ENCODE measurements around the gene CDKN2C.

Gene CDKN2C

DNA sequence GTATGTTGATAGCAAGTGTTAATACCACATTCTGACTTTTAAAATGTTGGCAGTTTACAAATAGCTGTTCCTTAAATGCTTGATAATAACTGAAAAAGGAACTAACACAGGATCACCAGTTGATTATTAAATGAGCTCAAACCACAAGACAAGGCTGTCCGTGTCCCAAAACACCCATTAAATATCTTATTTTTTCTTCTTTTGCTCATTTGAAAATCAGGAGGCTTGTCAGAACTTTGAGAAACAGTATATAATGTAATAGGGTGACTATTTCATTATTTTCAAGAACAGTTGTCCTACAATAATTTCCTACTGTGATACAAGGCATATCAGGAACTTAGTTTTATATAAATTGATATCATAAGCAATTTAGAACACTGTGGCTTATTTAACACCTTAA is 2.7 kb downstream of the CDKN2C start:
- TF ChIP-seq CTCF (IDR thresholded peaks at IDR 0.05), result no peak
- TF ChIP-seq ZFX (IDR thresholded peaks at IDR 0.05; ENCODE audit: borderline replicate concordance), result no peak
- H3K27ac ChIP-seq, result no peak overlapping the region

DNA sequence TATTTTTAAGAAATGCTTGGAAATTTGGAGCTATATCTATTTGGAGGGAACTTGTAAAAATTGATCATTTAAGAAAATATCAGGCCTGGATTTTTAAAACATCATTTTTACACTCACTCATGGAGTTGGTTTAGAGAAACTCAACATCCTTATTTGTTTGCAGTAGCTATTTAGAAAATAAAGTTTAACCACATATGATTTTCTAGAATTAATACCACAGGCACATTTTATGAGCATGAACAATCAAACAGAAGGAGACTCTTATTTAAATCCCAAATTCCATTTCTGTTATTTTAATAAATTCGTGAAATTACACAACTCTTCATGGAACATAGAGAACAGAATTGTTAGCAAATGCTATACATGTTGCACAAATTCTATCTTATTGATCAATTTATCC is 3.2 kb downstream of the CDKN2C start:
- no peak for TF ChIP-seq ZFX (IDR thresholded peaks at IDR 0.05; ENCODE audit: borderline replicate concordance)
- TF ChIP-seq CTCF (IDR thresholded peaks at IDR 0.05), result no peak
- no peak overlapping the region for H3K27ac ChIP-seq

DNA sequence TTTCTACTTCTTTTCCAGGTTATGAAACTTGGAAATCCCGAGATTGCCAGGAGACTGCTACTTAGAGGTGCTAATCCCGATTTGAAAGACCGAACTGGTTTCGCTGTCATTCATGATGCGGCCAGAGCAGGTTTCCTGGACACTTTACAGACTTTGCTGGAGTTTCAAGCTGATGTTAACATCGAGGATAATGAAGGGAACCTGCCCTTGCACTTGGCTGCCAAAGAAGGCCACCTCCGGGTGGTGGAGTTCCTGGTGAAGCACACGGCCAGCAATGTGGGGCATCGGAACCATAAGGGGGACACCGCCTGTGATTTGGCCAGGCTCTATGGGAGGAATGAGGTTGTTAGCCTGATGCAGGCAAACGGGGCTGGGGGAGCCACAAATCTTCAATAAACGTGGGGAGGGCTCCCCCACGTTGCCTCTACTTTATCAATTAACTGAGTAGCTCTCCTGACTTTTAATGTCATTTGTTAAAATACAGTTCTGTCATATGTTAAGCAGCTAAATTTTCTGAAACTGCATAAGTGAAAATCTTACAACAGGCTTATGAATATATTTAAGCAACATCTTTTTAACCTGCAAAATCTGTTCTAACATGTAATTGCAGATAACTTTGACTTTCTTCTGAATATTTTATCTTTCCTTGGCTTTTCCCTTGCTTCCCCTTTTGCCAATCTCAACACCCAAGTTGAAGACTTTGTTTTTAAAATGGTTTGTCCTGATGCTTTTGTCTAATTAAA is 4.0 kb downstream of the CDKN2C start:
- no peak for TF ChIP-seq ZFX (IDR thresholded peaks at IDR 0.05; ENCODE audit: borderline replicate concordance)
- TF ChIP-seq CTCF (IDR thresholded peaks at IDR 0.05), result no peak
- H3K27ac ChIP-seq, result no peak overlapping the region

GRCh38 chr1:50974618-50974935 is 4.5 kb downstream of the CDKN2C start:
- no peak for TF ChIP-seq ZFX (IDR thresholded peaks at IDR 0.05; ENCODE audit: borderline replicate concordance)
- H3K27ac ChIP-seq, result no peak overlapping the region

- H3K27ac ChIP-seq, result no peak overlapping the region
- TF ChIP-seq ZFX (IDR thresholded peaks at IDR 0.05; ENCODE audit: borderline replicate concordance) (no peak), CTCF (IDR thresholded peaks at IDR 0.05) (no peak)
Observed at GRCh38 chr1:50975436-50975835, 5.4 kb downstream of the CDKN2C start.

DNA sequence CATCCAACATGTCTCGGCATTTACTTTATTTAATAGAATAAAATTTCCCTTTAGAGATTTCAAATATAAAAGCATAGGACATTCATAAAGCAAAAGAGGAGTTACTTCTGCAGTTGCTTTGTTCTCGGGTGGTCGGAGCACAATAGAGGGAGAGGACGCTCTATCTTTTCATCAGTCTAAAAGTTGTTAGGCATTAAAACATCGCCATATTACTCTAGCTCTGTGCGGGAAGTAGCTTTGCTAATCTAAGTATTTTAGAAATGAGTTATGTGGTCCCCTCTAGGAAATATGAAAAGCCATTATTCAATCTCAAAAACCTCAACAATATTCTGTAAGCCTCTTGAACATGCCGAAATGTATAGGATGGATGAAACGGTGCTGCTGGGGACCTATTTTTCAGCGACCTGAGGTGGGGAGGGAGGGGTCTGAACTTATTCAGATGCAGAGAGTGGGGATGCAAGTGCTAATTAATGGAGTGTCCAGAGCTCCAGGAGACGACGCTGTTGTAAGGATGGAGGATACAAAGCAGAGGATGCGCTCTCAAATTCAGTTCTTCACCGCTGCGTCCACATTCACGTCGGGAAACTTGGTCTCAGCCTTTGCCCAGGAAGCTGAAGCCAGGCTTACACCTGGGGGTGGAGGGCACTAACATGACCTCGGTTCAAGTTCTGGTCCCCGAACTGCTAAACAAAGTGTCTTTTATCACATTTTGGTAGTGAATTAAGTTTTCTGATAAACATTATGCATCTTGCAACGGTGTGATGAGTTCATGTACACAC is 6.3 kb downstream of the CDKN2C start:
- no peak overlapping the region for H3K27ac ChIP-seq
- no peak for TF ChIP-seq ZFX (IDR thresholded peaks at IDR 0.05; ENCODE audit: borderline replicate concordance)
- TF ChIP-seq CTCF (IDR thresholded peaks at IDR 0.05), result no peak

DNA sequence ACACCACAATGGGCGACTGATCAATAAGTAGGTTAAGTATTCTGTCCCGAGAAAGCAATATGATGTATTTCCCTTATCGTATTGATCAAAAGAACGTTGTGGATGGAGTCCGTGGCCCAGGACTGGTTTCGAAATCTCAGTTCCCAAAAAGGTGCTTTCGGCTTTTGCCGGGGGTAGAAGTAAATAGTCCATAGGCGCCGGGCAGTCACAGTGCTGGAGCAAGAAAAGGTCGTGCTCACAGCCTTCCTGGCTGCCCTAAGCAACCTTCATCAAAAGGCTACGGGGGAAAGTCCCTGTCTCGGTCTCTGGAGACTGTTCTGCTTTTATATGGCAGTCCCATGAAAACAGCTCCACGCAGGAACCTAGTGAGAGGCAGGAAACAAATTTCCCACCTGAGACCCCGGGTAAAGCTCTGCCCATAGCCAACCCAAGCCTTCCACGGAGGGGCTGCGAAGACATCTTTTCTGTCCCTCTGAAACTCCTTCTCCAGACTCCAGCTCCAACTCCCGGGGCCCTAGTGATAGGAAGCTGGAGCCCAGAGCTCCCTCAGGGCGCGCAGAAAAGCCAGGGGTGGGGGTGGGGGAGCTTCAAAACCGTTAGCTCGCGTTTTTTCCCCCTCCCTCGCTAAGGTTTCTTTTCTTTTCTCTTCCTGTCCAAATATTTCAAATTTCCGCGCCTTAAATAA is 7.0 kb downstream of the CDKN2C start:
- TF ChIP-seq CTCF (IDR thresholded peaks at IDR 0.05) (no peak), ZFX (IDR thresholded peaks at IDR 0.05; ENCODE audit: borderline replicate concordance) (no peak)
- H3K27ac ChIP-seq, result peak overlapping the region; percentile 52; the same call in 1 of the 2 replicates

All from 22Rv1 (cell line).